Measurements from ENCODE around the gene P2RX3. TPM values are rescaled to one million over a fixed set of nuclear protein-coding genes. Genes with fewer than 3 reads are reported as not detected.

P2RX3 gene
- total and polyA plus RNA-seq, 2 experiments from 2014 or later: 0.15 to 0.35 TPM

- Histone ChIP-seq H3K36me3 (ENCODE audit: insufficient read depth) (no peaks in the 10 kb centered on the region), H4K20me1 (replicated peaks; ENCODE audit: insufficient read depth) (no peaks in the 10 kb centered on the region), H3F3A (replicated peaks; ENCODE audit: low read depth) (no peaks in the 10 kb centered on the region), H3K79me2 (replicated peaks; ENCODE audit: insufficient read depth) (no peaks in the 10 kb centered on the region), H3K9me2 (ENCODE audit: insufficient read depth) (no peaks in the 10 kb centered on the region; the same call in 1 of the 2 replicates), H3K27me3 (ENCODE audit: insufficient read depth) (no peaks in the 10 kb centered on the region), H3K4me1 (ENCODE audit: insufficient read depth) (no peaks in the 10 kb centered on the region), H2AFZ (no peak overlapping the region), H3K4me3 (no peak overlapping the region), H3K27ac (ENCODE audit: low read depth) (no peak overlapping the region), H3K4me2 (no peak overlapping the region)
- DNase-seq (ENCODE audit: low spot score) (no peak), ATAC-seq (no peak)
- Mint-ChIP-seq H3K27me3 (ENCODE audit: insufficient read depth, low read depth, poor library complexity) (peaks cover 2% of the 10 kb centered on the region), H3K4me1 (no peaks in the 10 kb centered on the region), H3K36me3 (ENCODE audit: low read depth) (no peaks in the 10 kb centered on the region), H3K9me3 (no peaks in the 10 kb centered on the region), H3K4me3 (no peak overlapping the region), H3K27ac (no peak overlapping the region)
- no peak for TF ChIP-seq ETS1 (IDR thresholded peaks at IDR 0.05)
- TF ChIP-seq EZH2phosphoT487 (IDR thresholded peaks at IDR 0.05; ENCODE audit: unreplicated experiment): no peak
- no peak for TF ChIP-seq EZH2 (IDR thresholded peaks at IDR 0.05; ENCODE audit: low read depth, unreplicated experiment)
- TF ChIP-seq POLR2AphosphoS5 (IDR thresholded peaks at IDR 0.05; ENCODE audit: low read depth): no peak
- no peak for TF ChIP-seq CTCF (conservative IDR thresholded peaks at IDR 0.05; ENCODE audit: low read depth in 2 of 2)
- no peak for TF ChIP-seq STAT1 (IDR thresholded peaks at IDR 0.05; ENCODE audit: unreplicated experiment)
- TF ChIP-seq ZNF462 (CRISPR knock-in tag; IDR thresholded peaks at IDR 0.05): no peak
- TF ChIP-seq ZNF114 (CRISPR knock-in tag; IDR thresholded peaks at IDR 0.05): no peak
- no peak for TF ChIP-seq REST (IDR thresholded peaks at IDR 0.05; ENCODE audit: unreplicated experiment)
- no peak for TF ChIP-seq ZNF331 (CRISPR knock-in tag; IDR thresholded peaks at IDR 0.05; ENCODE audit: low read depth)
- TF ChIP-seq NANOG (IDR thresholded peaks at IDR 0.05; ENCODE audit: borderline replicate concordance): no peak
These were observed 61.1 kb downstream of the P2RX3 start for GRCh38 chr11:57399221-57399620.
